Smooth muscle cell (in vitro differentiated cells): ENCODE results near the gene BCAP29. TPM values are rescaled to one million over a fixed set of nuclear protein-coding genes. Genes with fewer than 3 reads are reported as not detected.
A peak's percentile ranks its signal among the peaks of the same experiment; 100 is the strongest.

ENCODE experiments used
- DNase-seq: peaks from one replicate; lab custom pipeline; 2025; ENCODE audit not compliant: unreplicated experiment; lab: John Stamatoyannopoulos, UW
- H2AFZ ChIP-seq: fragments of 200-600 bp; sonication (generic); 2 replicates; pipeline ENCODE4 v1.6.0; 2016; ENCODE audit warnings: antibody characterized with exemption, low read depth, mild to moderate bottlenecking
- H3F3A ChIP-seq: fragments of 200-600 bp; sonication (generic); 2 replicates; pipeline ENCODE4 v1.6.0; 2017; ENCODE audit warnings: antibody characterized with exemption, low read depth
- H3K27ac ChIP-seq: fragments of 200-600 bp; sonication (generic); 2 replicates; pipeline ENCODE4 v1.5.1; 2016; ENCODE audit warnings: low read depth, mild to moderate bottlenecking
- H3K27me3 ChIP-seq: fragments of 200-600 bp; sonication (generic); 2 replicates; pipeline ENCODE4 v1.6.1; 2016; ENCODE audit warnings: low read depth, mild to moderate bottlenecking
- H3K36me3 ChIP-seq: fragments of 200-600 bp; sonication (generic); 2 replicates; pipeline ENCODE4 v1.5.1; 2016; ENCODE audit warnings: low read depth
- H3K4me1 ChIP-seq: fragments of 200-600 bp; sonication (generic); 2 replicates; pipeline ENCODE4 v1.5.1; 2016; ENCODE audit warnings: low read depth
- H3K4me2 ChIP-seq: fragments of 200-600 bp; sonication (generic); 2 replicates; pipeline ENCODE4 v1.6.0; 2016; ENCODE audit warnings: mild to moderate bottlenecking
- H3K4me3 ChIP-seq: fragments of 200-600 bp; sonication (generic); 2 replicates; pipeline ENCODE4 v1.5.1; 2016; ENCODE audit warnings: mild to moderate bottlenecking
- H3K79me2 ChIP-seq: fragments of 200-600 bp; sonication (generic); 2 replicates; pipeline ENCODE4 v1.6.0; 2016; ENCODE audit warnings: low read depth, mild to moderate bottlenecking
- H3K9ac ChIP-seq: fragments of 200-600 bp; sonication (generic); 2 replicates; pipeline ENCODE4 v1.6.0; 2016; ENCODE audit warnings: low read depth
- H3K9me3 ChIP-seq: fragments of 200-600 bp; sonication (generic); replicated peaks from 2 replicates; pipeline ENCODE4 v1.5.1; 2016; ENCODE audit warnings: low read depth
- H4K20me1 ChIP-seq: fragments of 200-600 bp; sonication (generic); 2 replicates; pipeline ENCODE4 v1.6.0; 2016; ENCODE audit warnings: low read depth
- CTCF ChIP-seq: fragments of 200-600 bp; sonication (generic); IDR thresholded peaks from 2 replicates; pipeline ENCODE4 v1.5.1; 2017; ENCODE audit warnings: borderline replicate concordance, mild to moderate bottlenecking, antibody characterized with exemption; ENCODE audit not compliant: insufficient read depth, poor library complexity, severe bottlenecking
- WGBS: methylation state at CpG from one replicate; pipeline ENCODE4 v1.1.7; 2016; ENCODE audit warnings: low lambda C conversion rate; 5-methylcytosine and 5-hydroxymethylcytosine counted together
- polyA plus RNA-seq: library from polyadenylated mRNA; unstranded; fragments of >200 nt; fragmentation: Nextera tagmentation; extraction: Ambion mirVana; gene quantifications from 2 replicates; pipeline ENCODE4 v1.2.1, GENCODE V29; 2016
- total RNA-seq: library from RNA; depleted of rRNA; stranded (reverse); fragments of >200 nt; gene quantifications from 2 replicates; pipeline ENCODE4 v1.2.3, GENCODE V29; 2014

BCAP29 gene
- total and polyA plus RNA-seq, 2 experiments from 2014 or later, result 36.3 to 135 TPM

DNA sequence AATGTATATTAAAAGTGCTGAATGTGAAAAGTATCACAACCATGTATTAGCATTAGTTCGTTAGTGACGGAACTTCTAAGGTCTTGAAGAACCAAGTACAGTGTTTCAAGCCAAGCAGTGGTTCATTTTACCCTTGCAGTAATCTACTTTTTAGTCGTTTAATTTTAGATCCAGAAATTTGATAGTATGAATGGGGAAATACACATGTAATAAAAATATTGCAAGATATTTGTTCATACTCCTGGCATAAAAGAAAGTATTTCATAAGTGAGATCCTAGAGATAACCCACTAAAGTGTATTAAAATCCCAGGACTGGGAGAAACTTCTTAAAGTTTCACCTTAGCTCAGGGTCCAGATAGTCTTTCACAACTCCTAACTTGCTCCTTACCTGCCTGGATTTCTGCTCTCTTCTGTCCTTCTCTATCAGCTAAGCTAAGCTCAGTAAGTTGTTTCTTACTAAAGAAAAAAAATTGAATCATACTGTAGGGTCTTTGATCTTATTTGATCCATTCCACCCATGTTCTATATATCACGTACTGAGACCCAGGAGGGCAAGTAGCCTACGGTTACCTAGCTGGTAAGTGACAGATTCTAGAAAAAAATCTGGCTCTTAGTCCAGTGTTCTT, 1.5 kb downstream of the BCAP29 start:
- Histone ChIP-seq H3K4me3 (peak overlapping the region; percentile 85), H2AFZ (no peak overlapping the region), H3K27me3 (no peaks in the 10 kb centered on the region), H3K9me3 (no peaks in the 10 kb centered on the region), H3K79me2 (peaks cover 25% of the 10 kb centered on the region), H3F3A (no peaks in the 10 kb centered on the region), H3K36me3 (no peaks in the 10 kb centered on the region), H3K4me1 (peaks cover 11% of the 10 kb centered on the region), H3K4me2 (peak overlapping the region; percentile 95), H3K27ac (no peak overlapping the region), H4K20me1 (no peaks in the 10 kb centered on the region), H3K9ac (peak overlapping the region; percentile 83)
- 89% methylated on average over 5 of the region's 5 CpGs for WGBS
- DNase-seq, result no peak
- TF ChIP-seq CTCF, result no peak

DNA sequence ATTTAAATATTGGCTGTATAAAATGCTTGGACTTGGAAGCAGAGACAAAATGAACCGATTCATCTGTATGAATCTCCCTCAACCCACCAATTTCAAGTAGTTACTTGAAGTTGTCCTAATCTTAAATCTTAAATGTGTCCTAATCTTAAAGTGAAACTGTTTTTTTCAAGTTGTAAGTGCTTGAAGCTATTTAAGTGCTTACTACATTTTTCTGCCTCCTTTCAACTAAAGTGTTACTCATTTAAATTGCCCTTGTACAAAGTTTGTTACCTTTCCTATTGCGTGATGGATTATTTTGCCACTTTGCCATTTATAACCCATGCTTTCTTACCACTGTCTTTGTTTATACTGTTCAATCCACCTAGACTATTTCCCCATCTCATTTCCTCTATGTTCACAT, 2.8 kb downstream of the BCAP29 start:
- H3K27me3 ChIP-seq, result no peaks in the 10 kb centered on the region
- H3K36me3 ChIP-seq, result no peaks in the 10 kb centered on the region
- peaks cover 11% of the 10 kb centered on the region for H3K4me1 ChIP-seq
- no peaks in the 10 kb centered on the region for H3K9me3 ChIP-seq
- 97% methylated on average over 2 of the region's 2 CpGs for WGBS
- DNase-seq, result no peak
- H2AFZ ChIP-seq, result no peak overlapping the region
- no peak overlapping the region for H3K27ac ChIP-seq
- no peak overlapping the region for H3K9ac ChIP-seq
- H4K20me1 ChIP-seq, result no peaks in the 10 kb centered on the region
- no peak for TF ChIP-seq CTCF
- H3K4me2 ChIP-seq, result no peak overlapping the region
- H3K4me3 ChIP-seq, result no peak overlapping the region
- peaks cover 28% of the 10 kb centered on the region for H3K79me2 ChIP-seq
- no peaks in the 10 kb centered on the region for H3F3A ChIP-seq

- H3K79me2 ChIP-seq, result peaks cover 28% of the 10 kb centered on the region
- WGBS, result 90% methylated on average over 2 of the region's 2 CpGs
Measured at GRCh38 chr7:107584716-107585115, 4.7 kb downstream of the BCAP29 start.

More at GRCh38 chr7:107584716-107585115, 4.7 kb downstream of the BCAP29 start:
- Histone ChIP-seq H3K4me2 (no peak overlapping the region), H3K4me1 (peaks cover 11% of the 10 kb centered on the region), H3F3A (no peaks in the 10 kb centered on the region), H2AFZ (no peak overlapping the region), H4K20me1 (no peaks in the 10 kb centered on the region), H3K27ac (no peak overlapping the region), H3K9me3 (no peaks in the 10 kb centered on the region), H3K27me3 (no peaks in the 10 kb centered on the region), H3K36me3 (no peaks in the 10 kb centered on the region), H3K4me3 (no peak overlapping the region), H3K9ac (no peak overlapping the region)
- no peak for TF ChIP-seq CTCF
- no peak for DNase-seq
